Kidney epithelial cell (primary cell): Measurements from ENCODE around the gene EFHC1. TPM values are rescaled to one million over a fixed set of nuclear protein-coding genes. Genes with fewer than 3 reads are reported as not detected.

Experiments used
- DNase-seq: peaks from one replicate; pipeline ENCODE4 v3.0.0-alpha.2; 2010; ENCODE audit warnings: low read depth
- H3K27me3 ChIP-seq: 2 replicates; pipeline ENCODE4 v1.6.0; 2011; ENCODE audit warnings: low read length; ENCODE audit not compliant: control insufficient read depth, insufficient read depth
- H3K36me3 ChIP-seq: 2 replicates; pipeline ENCODE4 v1.5.1; 2011; ENCODE audit warnings: low read length; ENCODE audit not compliant: control insufficient read depth, insufficient read depth
- H3K4me3 ChIP-seq: 2 replicates; pipeline ENCODE4 v1.5.1; 2011; ENCODE audit warnings: low read depth, mild to moderate bottlenecking, control low read depth, low read length
- CTCF ChIP-seq: IDR thresholded peaks from 2 replicates; pipeline ENCODE4 v1.5.1; 2011; ENCODE audit warnings: mild to moderate bottlenecking, moderate library complexity, low read length, control low read depth, inconsistent platforms; ENCODE audit not compliant: insufficient read depth, poor library complexity, severe bottlenecking
- total RNA-seq: library from RNA; depleted of rRNA; stranded (reverse); fragments of >200 nt; gene quantifications from 2 replicates; pipeline ENCODE4 v1.2.3, GENCODE V29; 2015

EFHC1 gene
- total RNA-seq, 1 donor from 2014 or later, result 22.9 TPM

GRCh38 chr6:52504782-52505136 is 84.6 kb downstream of the EFHC1 start:
- no peaks in the 10 kb centered on the region for H3K36me3 ChIP-seq
- no peaks in the 10 kb centered on the region for H3K27me3 ChIP-seq
- no peak overlapping the region for H3K4me3 ChIP-seq
- no peak for DNase-seq
- TF ChIP-seq CTCF, result no peak

GRCh38 chr6:52505726-52506409 is 85.7 kb downstream of the EFHC1 start:
- no peaks in the 10 kb centered on the region for H3K36me3 ChIP-seq

GRCh38 chr6:52506476-52506875 is 86.3 kb downstream of the EFHC1 start:
- no peak for TF ChIP-seq CTCF
- Histone ChIP-seq H3K36me3 (no peaks in the 10 kb centered on the region), H3K27me3 (no peaks in the 10 kb centered on the region)

More at GRCh38 chr6:52505726-52506409, 85.7 kb downstream of the EFHC1 start:
- Histone ChIP-seq H3K4me3 (no peak overlapping the region), H3K27me3 (no peaks in the 10 kb centered on the region)
- no peak for TF ChIP-seq CTCF
- DNase-seq, result no peak

GRCh38 chr6:52507557-52508260 is 87.6 kb downstream of the EFHC1 start:
- no peak overlapping the region for H3K4me3 ChIP-seq
- H3K27me3 ChIP-seq, result no peaks in the 10 kb centered on the region
- H3K36me3 ChIP-seq, result no peaks in the 10 kb centered on the region
- DNase-seq, result no peak
- TF ChIP-seq CTCF, result no peak

More at GRCh38 chr6:52506476-52506875, 86.3 kb downstream of the EFHC1 start:
- no peak overlapping the region for H3K4me3 ChIP-seq
- no peak for DNase-seq

GRCh38 chr6:52508261-52508739 is 88.2 kb downstream of the EFHC1 start:
- Histone ChIP-seq H3K36me3 (no peaks in the 10 kb centered on the region), H3K27me3 (no peaks in the 10 kb centered on the region), H3K4me3 (no peak overlapping the region)
- TF ChIP-seq CTCF, result no peak
- DNase-seq, result no peak
